Spleen (tissue), 11 donors: ENCODE data around the gene PATZ1. TPM values are rescaled to one million over a fixed set of nuclear protein-coding genes. Genes with fewer than 3 reads are reported as not detected.

Experiments
- DNase-seq: peaks from one replicate; pipeline ENCODE4 v3.0.0-alpha.2; 2020
- H3K27ac ChIP-seq, 8 donors: fragments of 200-600 bp; sonication (generic) in 7 of 8; 1 replicate in 4 of 8; 2 replicates in 4 of 8; pipeline versions ENCODE4 v1.5.0 to v1.8.0; 2016 to 2021; ENCODE audit warnings: inconsistent platforms in 4 of 8, mild to moderate bottlenecking in 4 of 8, moderate library complexity in 1 of 8
- H3K27me3 ChIP-seq, 7 donors: fragments of 200-600 bp; sonication (generic) in 6 of 7; replicated peaks in 1 of 7; 1 replicate in 4 of 7; 2 replicates in 3 of 7; pipeline versions ENCODE4 v1.5.0 to v1.8.0; 2016 to 2021; ENCODE audit warnings: inconsistent platforms in 3 of 7, mild to moderate bottlenecking in 1 of 7
- H3K36me3 ChIP-seq, 6 donors: fragments of 200-600 bp; sonication (generic) in 5 of 6; 1 replicate in 4 of 6; 2 replicates in 2 of 6; pipeline versions ENCODE4 v1.5.0 to v1.8.0; 2016 to 2021; ENCODE audit warnings: inconsistent platforms in 2 of 6
- H3K4me1 ChIP-seq, 6 donors: fragments of 200-600 bp; sonication (generic) in 5 of 6; 1 replicate in 3 of 6; 2 replicates in 3 of 6; pipeline versions ENCODE4 v1.5.0 to v1.8.0; 2016 to 2021; ENCODE audit warnings: inconsistent platforms in 3 of 6
- H3K4me3 ChIP-seq, 8 donors: fragments of 200-600 bp; sonication (generic) in 7 of 8; 1 replicate in 4 of 8; 2 replicates in 4 of 8; pipeline versions ENCODE4 v1.5.0 to v1.8.0; 2016 to 2021; ENCODE audit warnings: inconsistent platforms in 4 of 8, mild to moderate bottlenecking in 4 of 8, moderate library complexity in 2 of 8
- H3K9me3 ChIP-seq, 8 donors: fragments of 200-600 bp; sonication (generic) in 7 of 8; 1 replicate in 4 of 8; 2 replicates in 4 of 8; pipeline versions ENCODE4 v1.5.0 to v1.8.0; 2016 to 2021; ENCODE audit warnings: inconsistent platforms in 4 of 8
- CTCF ChIP-seq, 11 experiments: fragments of 200-600 bp in 7 of 11; fragments of 450-650 bp in 4 of 11; sonication (generic) in 4 of 11; IDR thresholded peaks in 8 of 11; conservative IDR thresholded peaks in 3 of 11; 1 replicate in 7 of 11; 2 replicates in 4 of 11; pipeline versions ENCODE4 v1.4.0 to v1.8.0; 2016 to 2021; ENCODE audit warnings: antibody characterized with exemption in 11 of 11, inconsistent platforms in 4 of 11, mild to moderate bottlenecking in 1 of 11
- POLR2A ChIP-seq, 3 donors: fragments of 450-650 bp; IDR thresholded peaks; one replicate each; pipeline ENCODE4 v1.5.1; 2017; ENCODE audit warnings: antibody characterized with exemption in 3 of 3, mild to moderate bottlenecking in 1 of 3
- POLR2AphosphoS5 ChIP-seq, 3 donors: sonication (generic); formaldehyde crosslinking; IDR thresholded peaks; one replicate each; pipeline ENCODE4 v1.5.1; 2017; ENCODE audit warnings: antibody characterized with exemption in 3 of 3
- WGBS, 5 donors: extraction: QIAGEN DNeasy Blood & Tissue Kit in 3 of 5; methylation state at CpG; one replicate each; pipeline versions ENCODE4 v1.1.5 to v1.1.7; 2013 to 2018; 5-methylcytosine and 5-hydroxymethylcytosine counted together
- intact Hi-C: fragments of 100-400 bp; cut with DNase I; formaldehyde crosslinking; loops from one replicate; pipeline ENCODE4 v1.15.0; 2023; ENCODE audit warnings: low total_unique reads
- polyA plus RNA-seq, 3 donors: library from polyadenylated mRNA; stranded (reverse); fragments of 200-250 nt; gene quantifications; one replicate each; pipeline ENCODE4 v1.2.1, GENCODE V29; 2013
- total RNA-seq, 7 donors: library from RNA; depleted of rRNA in 3 of 7; stranded (reverse); fragments of >200 nt in 3 of 7; fragmentation: NEBNext Ultra II Directional in 4 of 7; extraction: Animal tissue kit (Norgen Biotek cat#: 25700) in 4 of 7; gene quantifications; one replicate each; pipeline versions ENCODE4 v1.1.0 to v1.2.1, GENCODE V29; 2016 to 2021
- donor health status: healthy with polysubstance abuse.
- donor health status: DM: no; HTN: no; CAD: no; lungs with moderate emphysema.
- donor health status: DM: no; HTN: no; CAD: no.
- donor health status: Bipolar disorder and iron deficiency.
- donor health status: healthy.
- donor health status: DM: no; HTN: no; CAD: no.
- donor health status: DM: yes; HTN: yes; CAD: no.

The PATZ1 gene
- total and polyA plus RNA-seq, 10 donors = 19.8 to 36.9 (median 27.7) TPM

- H3K27ac ChIP-seq = peak overlapping the region in 6 of 8 donors; percentile 13 to 96 (median 86)
- 15 to 22% (median 17%) methylated on average over 15 to 18 of the region's 18 CpGs for WGBS, 5 donors
- intact Hi-C loops = loop anchor here (10.0 kb wide), 1 partner anchor 291 kb away; no protein-coding TSS in a partner anchor
- no peaks in the 10 kb centered on the region for H3K27me3 ChIP-seq
- peak overlapping the region in 7 of 8 donors; percentile 63 to 84 (median 81) for H3K4me3 ChIP-seq
- peak; percentile 76 for DNase-seq
- peaks cover 0 to 58% (median 30%) of the 10 kb centered on the region in 6 donors for H3K36me3 ChIP-seq
- H3K4me1 ChIP-seq = peaks cover 40 to 92% (median 78%) of the 10 kb centered on the region in 6 donors
- no peaks in the 10 kb centered on the region for H3K9me3 ChIP-seq
- TF ChIP-seq POLR2AphosphoS5 (IDR thresholded peaks at IDR 0.05) = peak in 1 of 3 donors; percentile 2
- TF ChIP-seq POLR2A (IDR thresholded peaks at IDR 0.05) = no peak
- no peak for TF ChIP-seq CTCF (IDR thresholded peaks at IDR 0.05 in 8 of 11, conservative IDR thresholded peaks at IDR 0.05 in 3 of 11)
Measured at GRCh38 chr22:31343235-31344191, 2.6 kb downstream of the PATZ1 start.

GRCh38 chr22:31342389-31343140, 3.6 kb downstream of the PATZ1 start:
- TF ChIP-seq POLR2AphosphoS5 (IDR thresholded peaks at IDR 0.05) (peak in 1 of 3 donors; percentile 46), POLR2A (IDR thresholded peaks at IDR 0.05) (no peak), CTCF (IDR thresholded peaks at IDR 0.05 in 8 of 11, conservative IDR thresholded peaks at IDR 0.05 in 3 of 11) (no peak)
- WGBS, 5 donors = 54 to 71% (median 62%) methylated on average over 14 to 16 of the region's 16 CpGs
- H3K27me3 ChIP-seq = no peaks in the 10 kb centered on the region
- DNase-seq = no peak
- peak overlapping the region in 4 of 8 donors; percentile 13 to 96 (median 86) for H3K27ac ChIP-seq
- H3K4me3 ChIP-seq = peak overlapping the region in 4 of 8 donors; percentile 78 to 84 (median 84)
- intact Hi-C loops = loop anchor here (10.0 kb wide), 1 partner anchor 292 kb away; no protein-coding TSS in a partner anchor
- peaks cover 0 to 68% (median 37%) of the 10 kb centered on the region in 6 donors for H3K36me3 ChIP-seq
- peaks cover 36 to 89% (median 74%) of the 10 kb centered on the region in 6 donors for H3K4me1 ChIP-seq
- H3K9me3 ChIP-seq = no peaks in the 10 kb centered on the region

- DNase-seq = no peak
- Histone ChIP-seq H3K27ac (peak overlapping the region in 2 of 8 donors; percentile 18 to 52), H3K4me1 (peaks cover 34 to 78% (median 65%) of the 10 kb centered on the region in 6 donors), H3K27me3 (no peaks in the 10 kb centered on the region), H3K4me3 (no peak overlapping the region), H3K9me3 (no peaks in the 10 kb centered on the region), H3K36me3 (peaks cover 0 to 78% (median 44%) of the 10 kb centered on the region in 6 donors)
- TF ChIP-seq POLR2AphosphoS5 (IDR thresholded peaks at IDR 0.05) (no peak), CTCF (IDR thresholded peaks at IDR 0.05 in 8 of 11, conservative IDR thresholded peaks at IDR 0.05 in 3 of 11) (no peak), POLR2A (IDR thresholded peaks at IDR 0.05) (no peak)
- intact Hi-C loops = loop anchor here (10.0 kb wide), 1 partner anchor 293 kb away; no protein-coding TSS in a partner anchor
- WGBS, 5 donors = 80 to 94% (median 84%) methylated on average over 14 of the region's 14 CpGs
Measured at GRCh38 chr22:31341386-31342088, 4.6 kb downstream of the PATZ1 start.
